ENCODE measurements around the gene C2CD4C.
"Not testable (repeated sequence)": the region's sequence is repeated elsewhere in the genome, so short reads cannot be mapped to it uniquely, and the experiment has no call there.

C2CD4C gene

GRCh38 chr19:362154-362553, 46.8 kb downstream of the C2CD4C start:
- no peak for DNase-seq

GRCh38 chr19:359653-359925, 49.4 kb downstream of the C2CD4C start:
- no peak for DNase-seq

- not testable (repeated sequence) for DNase-seq
Observed at GRCh38 chr19:355536-355935, 53.4 kb downstream of the C2CD4C start.

Measured in NCI-H345 (cell line).